ENCODE results near the gene ATG13.

DNA sequence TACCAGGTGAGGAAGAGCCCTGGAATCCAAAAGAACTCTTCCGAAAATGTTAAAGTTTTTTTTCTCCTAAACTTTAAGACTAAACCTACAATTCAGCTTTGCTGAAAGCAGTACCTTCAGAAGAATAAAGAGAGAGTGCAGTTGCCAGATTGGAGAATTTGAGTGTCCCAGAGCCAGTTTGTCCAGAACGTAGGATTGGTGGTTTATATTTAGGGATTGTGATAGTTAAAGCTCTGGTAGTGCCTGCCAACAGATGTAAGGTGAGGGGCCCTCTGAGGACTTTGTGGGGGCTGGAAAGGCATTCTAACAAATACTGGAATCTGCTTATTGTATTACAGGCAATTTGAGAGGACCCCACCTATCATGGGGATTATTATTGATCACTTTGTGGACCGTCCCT lies 39.8 kb downstream of the ATG13 start:
- no peak for TF ChIP-seq EZH2 (IDR thresholded peaks at IDR 0.05; ENCODE audit: borderline replicate concordance, low read length)
- TF ChIP-seq, protein P1, sequence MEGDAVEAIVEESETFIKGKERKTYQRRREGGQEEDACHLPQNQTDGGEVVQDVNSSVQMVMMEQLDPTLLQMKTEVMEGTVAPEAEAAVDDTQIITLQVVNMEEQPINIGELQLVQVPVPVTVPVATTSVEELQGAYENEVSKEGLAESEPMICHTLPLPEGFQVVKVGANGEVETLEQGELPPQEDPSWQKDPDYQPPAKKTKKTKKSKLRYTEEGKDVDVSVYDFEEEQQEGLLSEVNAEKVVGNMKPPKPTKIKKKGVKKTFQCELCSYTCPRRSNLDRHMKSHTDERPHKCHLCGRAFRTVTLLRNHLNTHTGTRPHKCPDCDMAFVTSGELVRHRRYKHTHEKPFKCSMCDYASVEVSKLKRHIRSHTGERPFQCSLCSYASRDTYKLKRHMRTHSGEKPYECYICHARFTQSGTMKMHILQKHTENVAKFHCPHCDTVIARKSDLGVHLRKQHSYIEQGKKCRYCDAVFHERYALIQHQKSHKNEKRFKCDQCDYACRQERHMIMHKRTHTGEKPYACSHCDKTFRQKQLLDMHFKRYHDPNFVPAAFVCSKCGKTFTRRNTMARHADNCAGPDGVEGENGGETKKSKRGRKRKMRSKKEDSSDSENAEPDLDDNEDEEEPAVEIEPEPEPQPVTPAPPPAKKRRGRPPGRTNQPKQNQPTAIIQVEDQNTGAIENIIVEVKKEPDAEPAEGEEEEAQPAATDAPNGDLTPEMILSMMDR (IDR thresholded peaks at IDR 0.05; ENCODE audit: low read length) = no peak

Measured in OCI-LY1 (cell line).